Heart right ventricle (tissue), 16 donors: ENCODE results near the gene CBX1. TPM values are rescaled to one million over a fixed set of nuclear protein-coding genes. Genes with fewer than 3 reads are reported as not detected.
A peak's percentile ranks its signal among the peaks of the same experiment; 100 is the strongest.
"Not testable (repeated sequence)": the region's sequence is repeated elsewhere in the genome, so short reads cannot be mapped to it uniquely, and the experiment has no call there.

ENCODE experiments used
- ATAC-seq, 8 donors: fragments of 200-7000 bp; cut with Tn5 transposase; one replicate each; pipeline ENCODE4 v1.9.1; 2020; ENCODE audit warnings: mild to moderate bottlenecking in 8 of 8, moderate library complexity in 8 of 8, moderate number of reproducible peaks in 1 of 8
- DNase-seq, 2 donors: peaks; one replicate each; pipeline ENCODE4 v3.0.0-alpha.2; 2020
- H3K27ac ChIP-seq, 10 donors: fragments of 200-600 bp; sonication (generic) in 2 of 10; one replicate each; pipeline versions ENCODE4 v1.5.0 to v1.8.0; 2020 to 2022; ENCODE audit warnings: mild to moderate bottlenecking in 3 of 10
- H3K27me3 ChIP-seq, 7 donors: fragments of 200-600 bp; one replicate each; pipeline ENCODE4 v1.8.0; 2021 to 2022; ENCODE audit warnings: mild to moderate bottlenecking in 2 of 7
- H3K36me3 ChIP-seq, 9 donors: fragments of 200-600 bp; sonication (generic) in 1 of 9; one replicate each; pipeline versions ENCODE4 v1.5.0 to v1.8.0; 2020 to 2022; ENCODE audit warnings: mild to moderate bottlenecking in 2 of 9
- H3K4me1 ChIP-seq, 9 donors: fragments of 200-600 bp; sonication (generic) in 1 of 9; one replicate each; pipeline versions ENCODE4 v1.5.0 to v1.8.0; 2020 to 2022; ENCODE audit warnings: mild to moderate bottlenecking in 4 of 9
- H3K4me3 ChIP-seq, 10 donors: fragments of 200-600 bp; sonication (generic) in 2 of 10; one replicate each; pipeline versions ENCODE4 v1.5.0 to v1.8.0; 2020 to 2022; ENCODE audit warnings: mild to moderate bottlenecking in 7 of 10, moderate library complexity in 2 of 10
- H3K9me3 ChIP-seq, 11 donors: fragments of 200-600 bp in 10 of 11; sonication (generic) in 2 of 11; one replicate each; pipeline versions ENCODE4 v1.5.0 to v1.8.0; 2013 to 2022; ENCODE audit warnings: mild to moderate bottlenecking in 2 of 11, control low read depth in 1 of 11, moderate library complexity in 1 of 11
- CTCF ChIP-seq, 9 donors: fragments of 200-600 bp; sonication (generic) in 2 of 9; IDR thresholded peaks; one replicate each; pipeline versions ENCODE4 v1.5.0 to v1.8.0; 2021 to 2022; ENCODE audit warnings: antibody characterized with exemption in 9 of 9, mild to moderate bottlenecking in 5 of 9, moderate library complexity in 1 of 9
- WGBS, 2 donors: extraction: QIAGEN DNeasy Blood & Tissue Kit; methylation state at CpG; one replicate each; pipeline ENCODE4 v1.1.7; 2013; ENCODE audit warnings: inconsistent platforms in 1 of 2; 5-methylcytosine and 5-hydroxymethylcytosine counted together
- intact Hi-C, 10 donors: fragments of 100-400 bp; cut with DNase I; formaldehyde crosslinking; loops; one replicate each; pipeline versions ENCODE4 v1.11.1 to v1.14.2; 2022
- polyA plus RNA-seq, 2 donors: library from polyadenylated mRNA; stranded (reverse); fragments of 200-250 nt; gene quantifications; one replicate each; pipeline ENCODE4 v1.2.3, GENCODE V29; 2013
- total RNA-seq, 10 donors: library from RNA; stranded (reverse); fragmentation: NEBNext Ultra II Directional in 3 of 10; extraction: Animal tissue kit (Norgen Biotek cat#: 25700) in 3 of 10; gene quantifications; one replicate each; pipeline versions ENCODE4 v1.2.1 to v1.2.4, GENCODE V29; 2021 to 2023
- donor health status: Arrhythmogenic right ventricular cardiomyopathy.
- donor health status: ischemic (EF 13 %, LVEDD 7.1; RV severe dilation, severe dysfunction).
- donor health status: healthy with polysubstance abuse.
- donor health status: DM: no; HTN: yes; CAD: no.
- donor health status: DM: no; HTN: no; CAD: no.
- donor health status: ischemic (EF 25% LVEDD 6.9; RV normal size, moderate dysfunction).
- donor health status: ischemic (EF 25% LVEDD 5.7; RV mildly dilated, moderate dysfunction).
- donor health status: healthy.
- donor health status: DM: yes; HTN: yes; CAD: no.
- donor health status: Ischemic cardiomyopathy.
- donor health status: ischemic (EF 35%, LVEDD 5.7; RV mildly dilated, moderate dysfunction).
- donor health status: nonischemic (EF 11% LVEDD 7.7; RV severe dilation, severe dysfunction).
- donor health status: DM: yes; HTN: yes; CAD: no.
- donor health status: PGD.
- donor health status: ischemic (EF 29% LVEDD 5.4; RV normal size, mild dysfunction).
- donor health status: nonischemic (EF 23%, LVEDD 6.1; RV moderate dilation, normal function).

CBX1 gene
- total and polyA plus RNA-seq, 12 donors, result 19.8 to 40.8 (median 35.9) TPM

DNA sequence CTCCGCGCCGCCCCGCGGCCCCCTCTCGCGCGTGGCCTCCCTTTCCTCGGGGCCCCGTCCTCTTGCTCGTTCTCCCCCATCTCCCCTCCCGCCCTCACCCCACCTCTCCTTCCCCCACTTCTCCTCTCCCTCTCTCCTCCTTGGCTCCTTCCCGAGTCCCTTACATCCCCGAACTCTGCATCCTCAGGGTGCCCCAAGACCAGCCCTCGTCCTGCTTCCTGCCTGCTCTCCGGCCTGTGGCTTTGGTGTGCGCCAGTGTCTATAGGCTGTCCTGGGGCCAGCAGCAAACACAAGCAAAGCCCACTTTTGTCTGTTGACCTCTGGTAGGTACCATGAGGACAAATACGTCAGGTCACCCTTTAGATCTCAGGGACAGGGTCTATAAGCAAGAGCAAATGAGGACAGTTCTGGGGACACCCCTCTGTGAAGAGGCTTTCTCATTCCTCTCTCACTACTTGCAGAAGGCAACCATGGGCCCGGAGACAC, 63.4 kb downstream of the CBX1 start:
- H3K27ac ChIP-seq, result peak overlapping the region in 8 of 10 donors; percentile 16 to 64 (median 45)
- H3K4me3 ChIP-seq, result peak overlapping the region in 9 of 10 donors; percentile 35 to 88 (median 72)
- 8 to 24% methylated on average over 7 to 19 of the region's 19 CpGs for WGBS, 2 donors
- intact Hi-C loops, result loop anchor here in 2 of 10 donors (2.0 to 10.0 kb wide), 2 partner anchors 37 to 797 kb away; partner anchors contain the start of gene CALCOCO2 (in 1 of the 2)
- peak in 3 of 8 donors; percentile 2 to 17 (median 8) for ATAC-seq
- no peak for TF ChIP-seq CTCF (IDR thresholded peaks at IDR 0.05)
- peaks cover 7 to 17% (median 13%) of the 10 kb centered on the region in 9 donors for H3K4me1 ChIP-seq
- no peak for DNase-seq
- peaks cover 0 to 10% (median 0%) of the 10 kb centered on the region in 9 donors for H3K36me3 ChIP-seq
- H3K27me3 ChIP-seq, result peaks cover 0 to 37% (median 0%) of the 10 kb centered on the region in 7 donors
- H3K9me3 ChIP-seq, result no peaks in the 10 kb centered on the region

DNA sequence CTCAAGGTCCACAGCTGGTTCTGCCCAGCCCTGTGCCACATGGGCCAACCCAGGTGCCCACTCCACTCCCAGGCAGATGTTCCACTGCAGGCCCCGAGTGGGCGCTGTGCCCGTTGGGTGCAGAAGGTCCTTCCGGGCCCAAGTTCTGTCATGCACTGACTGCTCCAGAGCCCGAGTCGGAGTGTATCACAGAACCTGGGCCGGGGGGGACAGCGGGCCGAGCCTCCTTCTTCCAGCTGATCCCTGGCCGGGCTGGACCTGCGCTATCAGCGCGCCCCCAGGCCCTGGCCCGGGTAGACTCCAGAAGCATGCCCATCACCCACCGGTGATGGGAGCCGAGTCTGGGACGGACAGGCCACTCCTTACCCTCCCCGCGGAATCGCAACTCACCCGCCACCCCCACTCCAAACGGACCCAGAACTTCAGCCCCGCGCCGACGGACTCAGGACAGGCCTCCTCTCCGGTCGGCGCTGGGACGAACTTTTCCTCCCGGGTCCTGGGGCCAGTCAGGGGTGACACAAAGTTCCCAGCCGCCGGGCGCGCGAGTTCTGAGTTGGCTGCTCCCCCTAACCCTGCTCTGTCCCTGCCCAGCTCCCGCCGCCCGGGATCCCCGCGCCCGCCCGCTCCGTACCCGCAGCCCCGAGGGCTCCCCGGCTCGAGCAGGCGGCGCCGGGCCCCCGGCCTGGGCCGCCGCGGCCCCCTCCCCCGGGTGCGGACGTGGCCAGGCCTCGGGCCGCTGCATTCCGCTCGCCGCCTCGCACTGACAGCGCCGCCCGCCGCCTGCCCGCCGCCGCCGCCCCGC, 64.0 kb downstream of the CBX1 start, which contains the start of gene COPZ2:
Gene COPZ2, minus strand, starts transcription at position 762 of the 802 bp plus-strand sequence. Its CDS starts 20 bp downstream, at position 742.
- peak; percentile 70 to 75 for DNase-seq
- intact Hi-C loops, result loop anchor here in 2 of 10 donors (2.0 to 10.0 kb wide), 2 partner anchors 38 to 798 kb away; partner anchors contain the start of gene CALCOCO2 (in 1 of the 2)
- TF ChIP-seq CTCF (IDR thresholded peaks at IDR 0.05), result peak; percentile 31 to 69 (median 60)
- H3K4me3 ChIP-seq, result peak within 1 kb of the TSS; percentile 56 to 88 (median 73)
- WGBS, 2 donors, result 1% methylated on average over 59 to 73 of the region's 73 CpGs
- H3K27ac ChIP-seq, result peak within 1 kb of the TSS; percentile 58 to 85 (median 81)
- H3K36me3 ChIP-seq, result peaks cover 0 to 15% (median 0%) of the 10 kb centered on the region in 9 donors
- peaks cover 7 to 17% (median 13%) of the 10 kb centered on the region in 9 donors for H3K4me1 ChIP-seq
- peaks cover 0 to 37% (median 0%) of the 10 kb centered on the region in 7 donors for H3K27me3 ChIP-seq
- H3K9me3 ChIP-seq, result no peaks in the 10 kb centered on the region
- peak; percentile 85 to 92 (median 90) for ATAC-seq

DNA sequence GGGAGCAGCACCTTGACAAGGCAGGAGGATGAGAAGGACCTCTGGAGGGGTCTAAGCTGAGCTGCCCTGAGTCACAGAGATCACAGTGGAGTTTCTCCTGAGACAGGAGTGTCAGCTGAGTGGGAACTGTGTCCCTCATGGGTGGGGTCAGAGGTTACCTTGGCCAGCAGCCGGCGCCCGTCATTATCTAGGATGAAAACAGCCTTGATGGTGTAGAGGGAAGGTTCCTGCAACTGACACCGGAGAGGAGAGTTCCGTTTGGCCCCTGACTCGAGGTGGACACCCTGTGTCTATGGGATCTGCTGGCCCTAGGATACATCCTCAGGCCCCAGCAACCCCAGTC, 64.6 kb downstream of the CBX1 start:
- no peak for TF ChIP-seq CTCF (IDR thresholded peaks at IDR 0.05)
- Histone ChIP-seq H3K36me3 (peaks cover 0 to 21% (median 0%) of the 10 kb centered on the region in 9 donors), H3K4me3 (peak overlapping the region in 9 of 10 donors; percentile 56 to 88 (median 74)), H3K27ac (peak overlapping the region; percentile 58 to 85 (median 81)), H3K27me3 (peaks cover 0 to 37% (median 0%) of the 10 kb centered on the region in 7 donors), H3K4me1 (peaks cover 7 to 17% (median 13%) of the 10 kb centered on the region in 9 donors), H3K9me3 (no peaks in the 10 kb centered on the region)
- intact Hi-C loops, result loop anchor here in 2 of 10 donors (2.0 to 10.0 kb wide), 2 partner anchors 38 to 798 kb away; partner anchors contain the start of gene CALCOCO2 (in 1 of the 2)
- no peak for DNase-seq
- peak in 6 of 8 donors; percentile 3 to 33 (median 10) for ATAC-seq
- WGBS, 2 donors, result 37 to 40% methylated on average over 6 of the region's 6 CpGs

DNA sequence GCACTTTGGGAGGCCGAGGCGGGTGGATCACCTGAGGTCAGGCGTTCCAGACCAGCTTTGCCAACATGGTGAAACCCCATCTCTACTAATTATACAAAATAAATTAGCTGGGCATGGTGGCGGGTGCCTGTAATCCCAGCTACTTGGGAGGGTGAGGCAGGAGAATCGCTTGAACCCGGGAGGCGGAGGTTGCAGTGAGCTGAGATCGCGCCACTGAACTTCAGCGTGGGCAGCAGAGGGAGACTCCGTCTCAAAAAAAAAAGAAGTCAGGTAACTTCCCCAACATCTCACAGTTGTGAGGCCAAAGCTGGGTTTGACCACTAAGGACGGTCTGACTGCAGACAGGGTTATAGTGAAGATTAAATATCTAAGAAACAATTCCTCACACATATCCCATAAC, 66.5 kb downstream of the CBX1 start:
- Histone ChIP-seq H3K4me1 (peaks cover 7 to 29% (median 19%) of the 10 kb centered on the region in 9 donors), H3K27me3 (peaks cover 0 to 32% (median 0%) of the 10 kb centered on the region in 7 donors), H3K36me3 (peaks cover 0 to 21% (median 0%) of the 10 kb centered on the region in 9 donors)
- DNase-seq, H3K4me3 ChIP-seq, ATAC-seq, H3K27ac ChIP-seq, H3K9me3 ChIP-seq: not testable (repeated sequence)
- intact Hi-C loops, result loop anchor here in 1 of 10 donors (10.0 kb wide), 1 partner anchor 800 kb away; the partner anchor contains the start of gene CALCOCO2
- WGBS, 2 donors, result 90 to 92% methylated on average over 12 of the region's 12 CpGs
